H1 (cell line): ENCODE data around the gene GMPPA. TPM values are rescaled to one million over a fixed set of nuclear protein-coding genes. Genes with fewer than 3 reads are reported as not detected.

ENCODE experiments used
- CTCF ChIP-seq, 3 experiments: IDR thresholded peaks; 1 replicate in 2 of 3; 2 replicates in 1 of 3; pipeline versions ENCODE4 v1.5.1 to v1.6.1; 2011; ENCODE audit warnings: low read length in 3 of 3, mild to moderate bottlenecking in 3 of 3, inconsistent platforms in 2 of 3, low read depth in 1 of 3, moderate library complexity in 1 of 3; ENCODE audit not compliant: insufficient read depth in 1 of 3; ENCODE audit errors: control extremely low read depth in 1 of 3
- GABPA ChIP-seq: IDR thresholded peaks from 2 replicates; pipeline ENCODE4 v1.6.1; 2011; ENCODE audit warnings: mild to moderate bottlenecking, low read length, moderate library complexity, borderline replicate concordance; ENCODE audit not compliant: insufficient read depth
- polyA plus RNA-seq, 7 experiments: library from polyadenylated mRNA; depleted of rRNA in 3 of 7; stranded (reverse) in 5 of 7; unstranded in 2 of 7; fragments of >200 nt in 5 of 7; fragments of 200-250 nt in 2 of 7; gene quantifications; 1 replicate in 5 of 7; 2 replicates in 1 of 7; 4 replicates in 1 of 7; pipeline versions ENCODE4 v1.2.1 to v1.2.3, GENCODE V29; 2011 to 2013; ENCODE audit warnings: missing spikeins in 2 of 7, mixed read lengths in 2 of 7
- total RNA-seq: library from RNA; stranded (reverse); fragmentation: NEBNext Ultra II Directional; extraction: Animal tissue kit (Norgen Biotek cat#: 25700); gene quantifications from 2 replicates; pipeline ENCODE4 v1.2.1, GENCODE V29; 2021

GMPPA gene
- total and polyA plus RNA-seq, 2 of the 8 experiments (the other 6 are each of a cell fraction or from before 2014, with no cell fraction given): 34.3 to 98.8 TPM

- TF ChIP-seq GABPA: no peak
- peak in 1 of 3 experiments; percentile 5; a peak in 1 of 4 replicates for TF ChIP-seq CTCF (IDR thresholded peaks at IDR 0.05; ENCODE audit: control extremely low read depth in 1 of 3, insufficient read depth in 1 of 3, low read depth in 1 of 3, low read length in 3 of 3)
These were observed 38.2 kb upstream of the GMPPA start (continued) for GRCh38 chr2:219460424-219460926.
